Transverse colon (tissue), 4 donors: ENCODE measurements around the gene ADAM30. TPM values are rescaled to one million over a fixed set of nuclear protein-coding genes. Genes with fewer than 3 reads are reported as not detected.

Experiments
- DNase-seq: peaks from one replicate; pipeline ENCODE4 v3.0.0-alpha.2; 2019
- H3K27ac ChIP-seq, 4 donors: fragments of 200-600 bp; sonication (generic); 2 replicates each; pipeline ENCODE4 v1.5.1; 2016 to 2018; ENCODE audit warnings: inconsistent platforms in 4 of 4
- H3K27me3 ChIP-seq: fragments of 200-600 bp; sonication (generic); 2 replicates; pipeline ENCODE4 v1.5.1; 2017; ENCODE audit warnings: inconsistent platforms
- H3K36me3 ChIP-seq, 4 donors: fragments of 200-600 bp; sonication (generic); 2 replicates each; pipeline ENCODE4 v1.5.1; 2017 to 2019; ENCODE audit warnings: inconsistent platforms in 4 of 4
- H3K4me1 ChIP-seq, 4 donors: fragments of 200-600 bp; sonication (generic); 2 replicates each; pipeline ENCODE4 v1.5.1; 2017 to 2020; ENCODE audit warnings: inconsistent platforms in 4 of 4
- H3K4me3 ChIP-seq, 4 donors: fragments of 200-600 bp; sonication (generic); 1 replicate in 1 of 4; 2 replicates in 3 of 4; pipeline versions ENCODE4 v1.5.1 to v1.6.1; 2017 to 2019; ENCODE audit warnings: inconsistent platforms in 4 of 4
- H3K9me3 ChIP-seq, 2 donors: fragments of 200-600 bp; sonication (generic); 2 replicates each; pipeline ENCODE4 v1.5.1; 2017 to 2019; ENCODE audit warnings: inconsistent platforms in 2 of 2
- EP300 ChIP-seq: sonication (generic); formaldehyde crosslinking; IDR thresholded peaks from one replicate; pipeline ENCODE4 v1.6.1; 2017; ENCODE audit warnings: antibody characterized with exemption, low read depth
- POLR2A ChIP-seq: fragments of 450-650 bp; IDR thresholded peaks from one replicate; pipeline ENCODE4 v1.6.1; 2016; ENCODE audit warnings: antibody characterized with exemption, mild to moderate bottlenecking, moderate library complexity
- POLR2AphosphoS5 ChIP-seq, 3 donors: sonication (generic); formaldehyde crosslinking; IDR thresholded peaks; one replicate each; pipeline ENCODE4 v1.6.1; 2016; ENCODE audit warnings: antibody characterized with exemption in 3 of 3
- WGBS, 2 donors: methylation state at CpG; one replicate each; pipeline ENCODE4 v1.1.5; 2018; ENCODE audit warnings: low coverage in 1 of 2; 5-methylcytosine and 5-hydroxymethylcytosine counted together
- in situ Hi-C, 4 donors: fragments of 200-750 bp; cut with MboI; loops; one replicate each; pipeline versions ENCODE4 v1.15.0 to v1.15.1; 2017; ENCODE audit warnings: low sequenced_read_pairs in 3 of 4, low pct_ligation_motif_present in 1 of 4, low pct_unique_long_range_greater_than_20kb in 1 of 4
- intact Hi-C: fragments of 100-400 bp; cut with DNase I; formaldehyde crosslinking; loops from one replicate; pipeline ENCODE4 v1.15.1; 2023; ENCODE audit warnings: low total_unique reads
- total RNA-seq, 4 donors: library from RNA; depleted of rRNA; stranded (reverse); fragments of >200 nt; gene quantifications; one replicate each; pipeline ENCODE4 v1.1.0, GENCODE V29; 2016
- TF ChIP-seq, protein P1 (sequence below), 5 experiments: fragments of 200-600 bp in 3 of 5; fragments of 450-650 bp in 2 of 5; sonication (generic) in 3 of 5; IDR thresholded peaks; 1 replicate in 2 of 5; 2 replicates in 3 of 5; pipeline ENCODE4 v1.5.1; 2016 to 2017; ENCODE audit warnings: antibody characterized with exemption in 5 of 5, inconsistent platforms in 3 of 5, mild to moderate bottlenecking in 2 of 5, moderate library complexity in 1 of 5

ADAM30 gene
- total RNA-seq, 4 donors from 2014 or later: not detected

DNA sequence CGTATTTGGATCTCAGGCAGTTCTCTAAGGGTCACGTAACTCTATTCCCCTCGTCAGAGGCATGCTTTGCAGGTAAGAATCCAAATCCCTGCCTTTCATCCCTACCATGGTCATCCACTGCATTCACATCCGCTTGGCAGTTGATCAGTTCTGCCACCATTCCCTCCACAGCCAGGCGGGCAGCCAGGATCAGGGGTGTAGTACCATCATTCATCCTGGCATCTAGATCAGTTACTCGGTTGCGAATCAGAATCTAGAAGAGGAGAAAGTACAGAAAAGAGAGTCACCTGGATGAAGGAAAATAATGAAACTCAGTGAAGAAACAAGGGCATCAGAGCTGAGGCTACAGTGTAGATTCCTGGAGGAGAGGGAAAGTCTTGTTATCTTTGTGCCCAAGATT is 22.0 kb upstream of the ADAM30 start:
- Histone ChIP-seq H3K36me3 (peaks cover 0 to 68% (median 22%) of the 10 kb centered on the region in 4 donors), H3K4me1 (no peaks in the 10 kb centered on the region), H3K4me3 (no peak overlapping the region), H3K27me3 (no peaks in the 10 kb centered on the region), H3K9me3 (no peaks in the 10 kb centered on the region), H3K27ac (no peak overlapping the region)
- 92 to 96% methylated on average over 3 to 7 of the region's 7 CpGs for WGBS, 2 donors
- no peak for DNase-seq
- TF ChIP-seq POLR2A: no peak
- TF ChIP-seq, protein P1, sequence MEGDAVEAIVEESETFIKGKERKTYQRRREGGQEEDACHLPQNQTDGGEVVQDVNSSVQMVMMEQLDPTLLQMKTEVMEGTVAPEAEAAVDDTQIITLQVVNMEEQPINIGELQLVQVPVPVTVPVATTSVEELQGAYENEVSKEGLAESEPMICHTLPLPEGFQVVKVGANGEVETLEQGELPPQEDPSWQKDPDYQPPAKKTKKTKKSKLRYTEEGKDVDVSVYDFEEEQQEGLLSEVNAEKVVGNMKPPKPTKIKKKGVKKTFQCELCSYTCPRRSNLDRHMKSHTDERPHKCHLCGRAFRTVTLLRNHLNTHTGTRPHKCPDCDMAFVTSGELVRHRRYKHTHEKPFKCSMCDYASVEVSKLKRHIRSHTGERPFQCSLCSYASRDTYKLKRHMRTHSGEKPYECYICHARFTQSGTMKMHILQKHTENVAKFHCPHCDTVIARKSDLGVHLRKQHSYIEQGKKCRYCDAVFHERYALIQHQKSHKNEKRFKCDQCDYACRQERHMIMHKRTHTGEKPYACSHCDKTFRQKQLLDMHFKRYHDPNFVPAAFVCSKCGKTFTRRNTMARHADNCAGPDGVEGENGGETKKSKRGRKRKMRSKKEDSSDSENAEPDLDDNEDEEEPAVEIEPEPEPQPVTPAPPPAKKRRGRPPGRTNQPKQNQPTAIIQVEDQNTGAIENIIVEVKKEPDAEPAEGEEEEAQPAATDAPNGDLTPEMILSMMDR (IDR thresholded peaks at IDR 0.05): no peak
- no peak for TF ChIP-seq EP300
- TF ChIP-seq POLR2AphosphoS5 (IDR thresholded peaks at IDR 0.05): no peak
- intact Hi-C loops: no loop called here
- in situ Hi-C loops: no loop called here

DNA sequence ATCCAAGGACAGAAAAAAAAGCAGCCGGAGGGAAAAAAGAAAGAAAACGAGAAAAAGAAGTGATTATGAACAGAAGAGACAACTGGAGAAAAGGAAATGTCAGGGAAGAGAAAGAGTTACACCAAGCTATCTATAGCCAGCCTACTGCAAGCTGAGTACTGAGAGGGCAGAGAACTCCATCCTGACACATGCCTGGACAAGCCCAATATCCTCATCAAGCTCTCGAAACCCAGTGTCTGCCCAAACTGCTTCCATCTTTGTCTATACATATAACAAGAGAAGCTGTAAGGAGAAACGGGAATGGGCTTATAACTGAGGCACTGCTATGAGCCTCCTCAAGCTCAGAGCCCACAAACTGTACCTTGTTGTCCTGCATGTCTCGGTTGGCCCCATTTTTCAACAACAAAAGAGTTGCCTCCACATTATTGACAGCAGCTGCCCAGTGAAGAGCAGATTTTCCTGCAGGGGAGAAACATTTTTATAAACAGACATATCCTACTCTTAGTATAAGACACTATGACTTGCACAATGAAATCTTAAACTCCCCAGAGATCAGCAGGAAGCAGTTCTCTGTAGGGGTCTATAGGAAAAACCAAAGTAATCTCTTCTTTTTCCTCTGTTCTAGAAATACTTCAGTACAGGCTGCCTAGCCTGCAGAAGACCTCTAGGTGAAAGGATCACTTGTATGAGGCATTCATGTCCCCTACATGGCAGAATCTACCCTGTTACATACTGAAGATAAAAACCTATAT is 21.2 kb upstream of the ADAM30 start:
- in situ Hi-C loops: no loop called here
- H3K27me3 ChIP-seq: no peaks in the 10 kb centered on the region
- peaks cover 0 to 62% (median 20%) of the 10 kb centered on the region in 4 donors for H3K36me3 ChIP-seq
- no peak overlapping the region for H3K4me3 ChIP-seq
- no peak for DNase-seq
- no peaks in the 10 kb centered on the region for H3K4me1 ChIP-seq
- 91 to 92% methylated on average over 5 of the region's 5 CpGs for WGBS, 2 donors
- no peaks in the 10 kb centered on the region for H3K9me3 ChIP-seq
- TF ChIP-seq, protein P1 (IDR thresholded peaks at IDR 0.05): no peak
- TF ChIP-seq EP300: no peak
- TF ChIP-seq POLR2AphosphoS5 (IDR thresholded peaks at IDR 0.05): no peak
- TF ChIP-seq POLR2A: no peak
- no peak overlapping the region for H3K27ac ChIP-seq
- intact Hi-C loops: no loop called here

DNA sequence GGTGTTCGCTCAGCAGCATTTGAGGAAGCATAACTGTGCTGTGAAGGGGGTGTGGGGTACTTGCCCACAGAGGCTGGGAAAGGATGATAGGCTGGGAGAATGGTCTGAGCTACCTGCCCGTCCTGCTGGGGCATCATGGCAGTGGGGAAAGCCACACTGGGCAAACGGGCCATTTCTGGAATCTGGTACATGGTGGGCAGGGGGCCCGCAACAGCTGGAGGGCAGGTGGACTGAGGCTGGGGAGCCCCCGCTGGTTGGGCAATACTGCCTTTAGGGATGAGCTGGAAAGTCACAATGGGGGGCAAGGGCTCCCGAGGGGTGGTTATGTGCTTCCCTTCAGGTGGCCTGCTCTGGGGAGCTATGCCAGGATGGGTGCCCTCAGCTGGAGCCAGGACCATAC is 19.2 kb upstream of the ADAM30 start:
- no peaks in the 10 kb centered on the region for H3K4me1 ChIP-seq
- H3K4me3 ChIP-seq: no peak overlapping the region
- no peak overlapping the region for H3K27ac ChIP-seq
- peaks cover 0 to 48% (median 15%) of the 10 kb centered on the region in 4 donors for H3K36me3 ChIP-seq
- H3K9me3 ChIP-seq: no peaks in the 10 kb centered on the region
- intact Hi-C loops: no loop called here
- DNase-seq: no peak
- 94% methylated on average over 6 of the region's 6 CpGs; no CpG with 5 or more reads in 1 of the 2 donors for WGBS, 2 donors
- TF ChIP-seq POLR2AphosphoS5 (IDR thresholded peaks at IDR 0.05) (no peak), EP300 (no peak), POLR2A (no peak)
- TF ChIP-seq, protein P1 (IDR thresholded peaks at IDR 0.05): no peak
- in situ Hi-C loops: no loop called here
- no peaks in the 10 kb centered on the region for H3K27me3 ChIP-seq

DNA sequence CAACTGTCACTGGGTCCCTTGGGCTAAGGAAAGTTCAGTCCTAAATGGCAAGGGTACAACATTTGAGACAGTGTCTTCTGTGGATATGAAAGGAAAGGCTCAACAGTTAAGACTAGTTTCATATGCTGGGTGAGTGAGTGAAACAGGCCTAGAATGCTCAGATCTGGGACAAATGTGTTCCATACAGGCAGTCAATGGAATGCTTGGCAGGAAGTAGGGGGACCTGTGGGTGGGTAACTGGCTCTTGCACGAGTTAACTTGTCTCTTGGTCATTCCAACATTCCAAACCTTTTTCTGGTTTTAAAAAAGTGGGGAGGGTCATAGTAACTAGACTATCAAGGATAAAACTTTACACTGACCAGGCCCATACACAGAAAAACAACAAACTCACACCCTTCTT is 17.8 kb upstream of the ADAM30 start:
- WGBS, 2 donors: 50 to 69% methylated on average over 1 of the region's 1 CpG
- TF ChIP-seq, protein P1 (IDR thresholded peaks at IDR 0.05): no peak
- TF ChIP-seq POLR2A (no peak), POLR2AphosphoS5 (IDR thresholded peaks at IDR 0.05) (no peak), EP300 (no peak)
- DNase-seq: no peak
- intact Hi-C loops: no loop called here
- H3K36me3 ChIP-seq: peaks cover 0 to 37% (median 8%) of the 10 kb centered on the region in 4 donors
- H3K4me1 ChIP-seq: no peaks in the 10 kb centered on the region
- no peak overlapping the region for H3K4me3 ChIP-seq
- no peaks in the 10 kb centered on the region for H3K27me3 ChIP-seq
- no peak overlapping the region for H3K27ac ChIP-seq
- in situ Hi-C loops: no loop called here
- no peaks in the 10 kb centered on the region for H3K9me3 ChIP-seq
